D721Med (cell line): Measurements from ENCODE around the gene JKAMP.
"Not testable (repeated sequence)": the region's sequence is repeated elsewhere in the genome, so short reads cannot be mapped to it uniquely, and the experiment has no call there.

ENCODE experiments used
- DNase-seq: peaks from one replicate; pipeline ENCODE4 v3.0.0; 2011; ENCODE audit warnings: low spot score; ENCODE audit not compliant: insufficient read length
- FAIRE-seq: peaks from 2 replicates; lab custom pipeline; 2011; peaks lifted over from hg19 to GRCh38; lab: Jason Lieb, UNC
- TF ChIP-seq, protein P1 (sequence below): IDR thresholded peaks from 2 replicates; pipeline ENCODE4 v1.5.1; 2012; ENCODE audit warnings: mild to moderate bottlenecking, control low read depth; ENCODE audit not compliant: insufficient read depth; ENCODE audit errors: missing control alignments

Gene JKAMP

GRCh38 chr14:59483819-59484638, at the start of gene JKAMP, which contains the start of gene L3HYPDH:
JKAMP (plus strand) TSS chr14:59484517; CDS start chr14:59484590, 73 bp downstream.
L3HYPDH (minus strand) TSS chr14:59484408; CDS start chr14:59484316, 92 bp downstream.
- FAIRE-seq, result no peak
- peak; percentile 66 for DNase-seq
- TF ChIP-seq, protein P1, sequence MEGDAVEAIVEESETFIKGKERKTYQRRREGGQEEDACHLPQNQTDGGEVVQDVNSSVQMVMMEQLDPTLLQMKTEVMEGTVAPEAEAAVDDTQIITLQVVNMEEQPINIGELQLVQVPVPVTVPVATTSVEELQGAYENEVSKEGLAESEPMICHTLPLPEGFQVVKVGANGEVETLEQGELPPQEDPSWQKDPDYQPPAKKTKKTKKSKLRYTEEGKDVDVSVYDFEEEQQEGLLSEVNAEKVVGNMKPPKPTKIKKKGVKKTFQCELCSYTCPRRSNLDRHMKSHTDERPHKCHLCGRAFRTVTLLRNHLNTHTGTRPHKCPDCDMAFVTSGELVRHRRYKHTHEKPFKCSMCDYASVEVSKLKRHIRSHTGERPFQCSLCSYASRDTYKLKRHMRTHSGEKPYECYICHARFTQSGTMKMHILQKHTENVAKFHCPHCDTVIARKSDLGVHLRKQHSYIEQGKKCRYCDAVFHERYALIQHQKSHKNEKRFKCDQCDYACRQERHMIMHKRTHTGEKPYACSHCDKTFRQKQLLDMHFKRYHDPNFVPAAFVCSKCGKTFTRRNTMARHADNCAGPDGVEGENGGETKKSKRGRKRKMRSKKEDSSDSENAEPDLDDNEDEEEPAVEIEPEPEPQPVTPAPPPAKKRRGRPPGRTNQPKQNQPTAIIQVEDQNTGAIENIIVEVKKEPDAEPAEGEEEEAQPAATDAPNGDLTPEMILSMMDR, result peak; percentile 48

DNA sequence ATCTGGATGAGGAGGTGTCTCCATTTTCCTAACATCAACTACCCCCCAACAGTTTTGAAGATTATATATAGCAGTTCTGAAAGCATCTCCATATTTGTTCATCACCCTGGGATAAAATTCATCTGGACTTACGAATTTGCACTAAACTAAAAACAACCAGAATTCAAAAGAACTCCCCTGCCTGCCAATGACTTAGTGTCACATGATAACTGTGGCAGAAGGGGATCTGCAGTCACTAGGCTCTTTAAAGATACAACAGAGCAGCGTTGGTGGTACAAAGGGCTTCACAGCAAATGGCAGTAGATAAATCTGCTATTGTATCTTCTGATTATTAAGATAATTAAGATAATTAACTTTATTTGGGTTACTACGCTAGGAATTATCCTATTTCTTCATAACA, 49.2 kb upstream of the JKAMP start:
- DNase-seq (no peak), FAIRE-seq (no peak)
- TF ChIP-seq, protein P1, result no peak

- TF ChIP-seq, protein P1, result no peak
- no peak for DNase-seq
- FAIRE-seq, result no peak
These were observed 48.3 kb upstream of the JKAMP start for GRCh38 chr14:59435987-59436386.

DNA sequence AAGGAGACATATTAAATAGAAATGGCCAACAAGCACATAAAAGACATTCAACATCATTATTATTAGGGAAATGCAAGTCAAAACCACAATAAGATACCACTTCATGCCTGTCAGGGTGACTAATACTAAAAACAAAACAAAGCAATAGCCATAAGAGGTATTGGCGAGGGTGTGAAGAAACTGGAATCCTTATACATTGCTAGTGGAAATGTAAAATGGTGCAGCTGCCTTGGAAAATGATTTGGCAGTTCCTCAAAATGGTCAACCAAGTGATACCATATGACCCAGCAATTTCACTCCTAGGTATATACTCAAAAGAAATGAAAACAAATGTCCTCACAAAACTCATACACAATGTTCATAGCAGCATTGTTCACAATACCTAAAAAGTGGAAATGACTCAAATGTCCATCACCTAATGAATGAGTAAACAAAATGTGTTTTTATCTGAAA, 46.1 kb upstream of the JKAMP start:
- TF ChIP-seq, protein P1, result no peak
- DNase-seq, result no peak
- peak; percentile 11 for FAIRE-seq

- TF ChIP-seq, protein P1, result no peak
- FAIRE-seq, result no peak
- no peak for DNase-seq
These were observed 44.9 kb upstream of the JKAMP start for GRCh38 chr14:59439256-59439965.

DNA sequence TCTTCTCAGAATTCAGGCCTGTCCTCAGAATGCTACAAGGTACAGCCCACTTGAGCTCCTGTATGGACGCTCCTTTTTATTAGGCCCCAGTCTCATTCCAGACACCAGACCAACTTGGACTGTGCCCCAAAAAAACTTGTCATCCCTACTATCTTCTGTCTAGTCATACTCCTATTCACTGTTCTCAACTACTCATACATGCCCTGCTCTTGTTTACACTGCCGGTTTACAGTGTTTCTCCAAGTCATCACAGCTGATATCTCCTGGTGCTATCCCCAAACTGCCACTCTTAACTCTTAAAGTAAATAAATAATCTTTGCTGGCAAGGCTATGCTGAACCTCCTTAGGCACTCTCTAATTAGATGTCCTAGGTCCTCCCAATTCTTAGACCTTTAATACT, 35.6 kb upstream of the JKAMP start:
- not testable (repeated sequence) for DNase-seq, FAIRE-seq

GRCh38 chr14:59450716-59451115, 33.6 kb upstream of the JKAMP start:
- no peak for FAIRE-seq
- TF ChIP-seq, protein P1, result no peak
- DNase-seq, result no peak
